Anterior cingulate cortex (tissue), 58 donors: ENCODE data around the gene EYA4.

Experiments used
- DNase-seq, 58 donors: peaks; one replicate each; lab custom pipeline; 2025; lab: John Stamatoyannopoulos, UW

The EYA4 gene

GRCh38 chr6:133502441-133503335 lies 261.5 kb downstream of the EYA4 start:
- no peak for DNase-seq

GRCh38 chr6:133503336-133503729 lies 262.2 kb downstream of the EYA4 start:
- DNase-seq: no peak

- no peak for DNase-seq
Observed at GRCh38 chr6:133504158-133504557, 263.0 kb downstream of the EYA4 start.

GRCh38 chr6:133504761-133505160 lies 263.6 kb downstream of the EYA4 start:
- DNase-seq: no peak

GRCh38 chr6:133505681-133506080 lies 264.5 kb downstream of the EYA4 start:
- no peak for DNase-seq

- peak in 44 of 58 donors; percentile 0 to 70 (median 12) for DNase-seq
Observed at GRCh38 chr6:133512410-133513016, 271.4 kb downstream of the EYA4 start.

- no peak for DNase-seq
Observed at GRCh38 chr6:133523816-133524215, 282.7 kb downstream of the EYA4 start.

- no peak for DNase-seq
Observed at GRCh38 chr6:133526436-133526835, 285.3 kb downstream of the EYA4 start.

- DNase-seq: no peak
Observed at GRCh38 chr6:133528566-133528965, 287.4 kb downstream of the EYA4 start.

GRCh38 chr6:133532908-133533307 lies 291.8 kb downstream of the EYA4 start:
- no peak for DNase-seq

GRCh38 chr6:133539502-133540259 lies 298.5 kb downstream of the EYA4 start:
- DNase-seq: no peak

GRCh38 chr6:133540361-133540760 lies 299.2 kb downstream of the EYA4 start:
- no peak for DNase-seq

GRCh38 chr6:133541040-133541439 lies 299.9 kb downstream of the EYA4 start:
- DNase-seq: no peak

- no peak for DNase-seq
Observed at GRCh38 chr6:133542056-133542821, 301.1 kb downstream of the EYA4 start.

GRCh38 chr6:133544419-133544818 lies 303.3 kb downstream of the EYA4 start:
- no peak for DNase-seq

GRCh38 chr6:133546098-133546497 lies 304.9 kb downstream of the EYA4 start:
- DNase-seq: no peak

- no peak for DNase-seq
Observed at GRCh38 chr6:133547136-133547535, 306.0 kb downstream of the EYA4 start.

- DNase-seq: no peak
Observed at GRCh38 chr6:133548423-133549159, 307.4 kb downstream of the EYA4 start.

GRCh38 chr6:133549371-133549801 lies 308.2 kb downstream of the EYA4 start:
- no peak for DNase-seq

GRCh38 chr6:133550026-133550425 lies 308.9 kb downstream of the EYA4 start:
- DNase-seq: no peak
